Measurements from ENCODE around the gene MUC13.

The MUC13 gene

GRCh38 chr3:124973290-124973689, 38.7 kb upstream of the MUC13 start:
- H3K4me2 ChIP-seq (ENCODE audit: low read length), result no peak overlapping the region
- no peak overlapping the region for H3K4ac ChIP-seq (ENCODE audit: low read depth, low read length)
- no peak overlapping the region for H2BK15ac ChIP-seq (replicated peaks; ENCODE audit: low read depth)
- no peak overlapping the region for H2BK120ac ChIP-seq (ENCODE audit: low read depth, low read length)
- H3K27ac ChIP-seq (ENCODE audit: low read depth, low read length), result no peak overlapping the region
- DNase-seq, result no peak
- no peak overlapping the region for H3K18ac ChIP-seq (ENCODE audit: low read length)
- no peaks in the 10 kb centered on the region for H3K79me2 ChIP-seq (ENCODE audit: control insufficient read depth, insufficient read depth, low read length)
- no peak overlapping the region for H3K9ac ChIP-seq (ENCODE audit: low read length)
- no peaks in the 10 kb centered on the region for H3K79me1 ChIP-seq (ENCODE audit: low read length)
- H3K23ac ChIP-seq (ENCODE audit: low read length), result no peak overlapping the region
- H2AK5ac ChIP-seq (ENCODE audit: low read length), result no peak overlapping the region
- H4K5ac ChIP-seq (ENCODE audit: low read length), result no peak overlapping the region
- H3K56ac ChIP-seq (ENCODE audit: low read length), result no peak overlapping the region
- H2BK5ac ChIP-seq (ENCODE audit: low read length), result no peak overlapping the region
- H3K4me1 ChIP-seq (ENCODE audit: control insufficient read depth, low read depth, low read length), result no peaks in the 10 kb centered on the region
- H3K27me3 ChIP-seq (ENCODE audit: insufficient read depth, low read length, poor library complexity), result no peaks in the 10 kb centered on the region
- peaks cover 20% of the 10 kb centered on the region for H3K36me3 ChIP-seq (ENCODE audit: control insufficient read depth, insufficient read depth, low read length)
- no peak overlapping the region for H3K4me3 ChIP-seq (ENCODE audit: low read length)
- no peak overlapping the region for H4K8ac ChIP-seq (ENCODE audit: low read depth, low read length)

DNA sequence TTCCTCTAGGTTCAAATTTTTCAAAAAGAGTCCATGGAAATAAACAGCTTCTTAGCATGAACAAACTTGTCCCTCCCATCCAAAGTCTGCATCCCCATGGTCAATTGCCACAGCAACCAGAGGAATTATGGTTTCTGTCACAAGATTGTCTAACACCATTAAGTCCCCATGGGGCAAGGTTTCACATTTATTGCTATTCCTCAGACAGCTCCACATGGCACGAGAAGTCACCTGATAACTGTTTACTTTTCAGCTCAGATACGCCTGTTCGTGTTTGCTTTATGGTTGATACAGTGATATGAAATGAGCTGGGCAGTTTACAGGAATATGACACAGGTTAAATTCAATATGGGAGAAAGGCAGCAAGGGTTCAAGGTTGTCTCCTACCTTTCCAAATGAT, 37.9 kb upstream of the MUC13 start:
- Histone ChIP-seq H3K27ac (ENCODE audit: low read depth, low read length) (no peak overlapping the region), H3K56ac (ENCODE audit: low read length) (no peak overlapping the region), H2BK15ac (replicated peaks; ENCODE audit: low read depth) (no peak overlapping the region), H2BK5ac (ENCODE audit: low read length) (no peak overlapping the region), H3K18ac (ENCODE audit: low read length) (no peak overlapping the region), H3K9ac (ENCODE audit: low read length) (no peak overlapping the region), H3K79me1 (ENCODE audit: low read length) (no peaks in the 10 kb centered on the region), H4K5ac (ENCODE audit: low read length) (no peak overlapping the region), H2AK5ac (ENCODE audit: low read length) (no peak overlapping the region), H4K8ac (ENCODE audit: low read depth, low read length) (no peak overlapping the region), H3K4me2 (ENCODE audit: low read length) (no peak overlapping the region), H3K23ac (ENCODE audit: low read length) (no peak overlapping the region), H3K36me3 (ENCODE audit: control insufficient read depth, insufficient read depth, low read length) (peaks cover 18% of the 10 kb centered on the region), H2BK120ac (ENCODE audit: low read depth, low read length) (no peak overlapping the region), H3K4me3 (ENCODE audit: low read length) (no peak overlapping the region), H3K27me3 (ENCODE audit: insufficient read depth, low read length, poor library complexity) (no peaks in the 10 kb centered on the region), H3K4me1 (ENCODE audit: control insufficient read depth, low read depth, low read length) (no peaks in the 10 kb centered on the region), H3K79me2 (ENCODE audit: control insufficient read depth, insufficient read depth, low read length) (no peaks in the 10 kb centered on the region), H3K4ac (ENCODE audit: low read depth, low read length) (no peak overlapping the region)
- no CpG with 5 or more reads among the region's 3 CpGs for WGBS (ENCODE audit: extremely low coverage, insufficient coverage, low lambda C conversion rate)
- DNase-seq, result no peak

DNA sequence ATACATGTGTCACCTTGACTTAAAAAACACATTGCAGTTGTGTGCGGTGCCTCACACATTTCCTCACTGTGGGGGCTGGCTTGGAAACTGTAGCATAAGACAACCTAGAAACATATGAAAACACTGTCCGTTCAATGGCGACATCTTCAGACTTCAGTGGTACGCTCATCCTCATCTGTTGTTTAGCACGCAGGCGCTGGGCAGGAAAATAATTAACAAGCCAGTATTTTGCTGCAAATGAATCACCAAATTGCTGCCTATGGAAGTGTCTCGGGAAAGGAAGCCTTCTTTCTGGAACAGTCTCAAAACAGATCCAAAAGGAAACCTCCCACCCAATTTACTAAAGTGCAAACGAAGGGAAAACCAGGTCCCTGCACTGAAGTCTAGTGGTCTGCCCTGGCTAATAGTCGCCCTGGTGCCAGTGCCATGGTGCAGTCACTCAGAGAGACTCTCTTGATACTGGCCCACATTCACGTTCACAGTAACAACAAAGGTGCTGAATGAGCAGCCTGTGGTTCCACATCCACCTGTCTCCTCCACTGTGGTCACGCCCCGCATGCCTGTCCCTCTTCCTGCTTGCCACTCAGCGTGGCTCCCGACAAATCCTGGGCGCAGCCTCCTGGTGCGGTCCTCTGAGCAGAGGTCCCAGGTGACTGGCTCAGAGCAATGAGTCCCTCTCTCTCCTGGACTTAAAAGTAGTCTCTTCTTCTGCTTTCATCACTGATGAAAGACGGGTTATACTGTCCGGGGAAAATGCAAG, 35.6 kb upstream of the MUC13 start:
- H3K4me2 ChIP-seq (ENCODE audit: low read length), result no peak overlapping the region
- H4K5ac ChIP-seq (ENCODE audit: low read length), result no peak overlapping the region
- no peak overlapping the region for H2BK5ac ChIP-seq (ENCODE audit: low read length)
- DNase-seq, result no peak
- H3K36me3 ChIP-seq (ENCODE audit: control insufficient read depth, insufficient read depth, low read length), result peaks cover 18% of the 10 kb centered on the region
- WGBS (ENCODE audit: extremely low coverage, insufficient coverage, low lambda C conversion rate), result no CpG with 5 or more reads among the region's 18 CpGs
- H3K56ac ChIP-seq (ENCODE audit: low read length), result no peak overlapping the region
- H3K27me3 ChIP-seq (ENCODE audit: insufficient read depth, low read length, poor library complexity), result no peaks in the 10 kb centered on the region
- H4K8ac ChIP-seq (ENCODE audit: low read depth, low read length), result no peak overlapping the region
- no peaks in the 10 kb centered on the region for H3K79me2 ChIP-seq (ENCODE audit: control insufficient read depth, insufficient read depth, low read length)
- no peaks in the 10 kb centered on the region for H3K79me1 ChIP-seq (ENCODE audit: low read length)
- no peak overlapping the region for H3K27ac ChIP-seq (ENCODE audit: low read depth, low read length)
- no peak overlapping the region for H3K4ac ChIP-seq (ENCODE audit: low read depth, low read length)
- no peak overlapping the region for H3K4me3 ChIP-seq (ENCODE audit: low read length)
- H3K4me1 ChIP-seq (ENCODE audit: control insufficient read depth, low read depth, low read length), result no peaks in the 10 kb centered on the region
- H3K9ac ChIP-seq (ENCODE audit: low read length), result no peak overlapping the region
- no peak overlapping the region for H3K18ac ChIP-seq (ENCODE audit: low read length)
- no peak overlapping the region for H3K23ac ChIP-seq (ENCODE audit: low read length)
- no peak overlapping the region for H2AK5ac ChIP-seq (ENCODE audit: low read length)
- no peak overlapping the region for H2BK15ac ChIP-seq (replicated peaks; ENCODE audit: low read depth)
- H2BK120ac ChIP-seq (ENCODE audit: low read depth, low read length), result no peak overlapping the region

- no peak overlapping the region for H4K5ac ChIP-seq (ENCODE audit: low read length)
Observed at GRCh38 chr3:124969190-124969589, 34.6 kb upstream of the MUC13 start.

GRCh38 chr3:124967964-124968363, 33.4 kb upstream of the MUC13 start:
- H4K5ac ChIP-seq (ENCODE audit: low read length), result no peak overlapping the region
- H3K4me1 ChIP-seq (ENCODE audit: control insufficient read depth, low read depth, low read length), result no peaks in the 10 kb centered on the region
- no peak overlapping the region for H2BK120ac ChIP-seq (ENCODE audit: low read depth, low read length)
- peaks cover 18% of the 10 kb centered on the region for H3K36me3 ChIP-seq (ENCODE audit: control insufficient read depth, insufficient read depth, low read length)
- H2BK5ac ChIP-seq (ENCODE audit: low read length), result no peak overlapping the region
- H3K79me2 ChIP-seq (ENCODE audit: control insufficient read depth, insufficient read depth, low read length), result no peaks in the 10 kb centered on the region
- no peaks in the 10 kb centered on the region for H3K79me1 ChIP-seq (ENCODE audit: low read length)
- no peak overlapping the region for H4K8ac ChIP-seq (ENCODE audit: low read depth, low read length)
- no peak for DNase-seq
- H3K23ac ChIP-seq (ENCODE audit: low read length), result no peak overlapping the region
- WGBS (ENCODE audit: extremely low coverage, insufficient coverage, low lambda C conversion rate), result no CpG with 5 or more reads among the region's 10 CpGs
- no peak overlapping the region for H3K27ac ChIP-seq (ENCODE audit: low read depth, low read length)
- no peak overlapping the region for H3K9ac ChIP-seq (ENCODE audit: low read length)
- no peak overlapping the region for H3K4me2 ChIP-seq (ENCODE audit: low read length)
- no peak overlapping the region for H3K56ac ChIP-seq (ENCODE audit: low read length)
- H2AK5ac ChIP-seq (ENCODE audit: low read length), result no peak overlapping the region
- H3K27me3 ChIP-seq (ENCODE audit: insufficient read depth, low read length, poor library complexity), result no peaks in the 10 kb centered on the region
- H3K4me3 ChIP-seq (ENCODE audit: low read length), result no peak overlapping the region
- H3K18ac ChIP-seq (ENCODE audit: low read length), result no peak overlapping the region
- no peak overlapping the region for H3K4ac ChIP-seq (ENCODE audit: low read depth, low read length)
- no peak overlapping the region for H2BK15ac ChIP-seq (replicated peaks; ENCODE audit: low read depth)

More at GRCh38 chr3:124969190-124969589, 34.6 kb upstream of the MUC13 start:
- Histone ChIP-seq H3K79me2 (ENCODE audit: control insufficient read depth, insufficient read depth, low read length) (no peaks in the 10 kb centered on the region), H3K27me3 (ENCODE audit: insufficient read depth, low read length, poor library complexity) (no peaks in the 10 kb centered on the region), H3K27ac (ENCODE audit: low read depth, low read length) (no peak overlapping the region), H3K36me3 (ENCODE audit: control insufficient read depth, insufficient read depth, low read length) (peaks cover 18% of the 10 kb centered on the region), H3K18ac (ENCODE audit: low read length) (no peak overlapping the region), H3K79me1 (ENCODE audit: low read length) (no peaks in the 10 kb centered on the region), H3K56ac (ENCODE audit: low read length) (no peak overlapping the region), H3K4me3 (ENCODE audit: low read length) (no peak overlapping the region), H4K8ac (ENCODE audit: low read depth, low read length) (no peak overlapping the region), H2BK120ac (ENCODE audit: low read depth, low read length) (no peak overlapping the region), H3K23ac (ENCODE audit: low read length) (no peak overlapping the region), H3K9ac (ENCODE audit: low read length) (no peak overlapping the region), H3K4me1 (ENCODE audit: control insufficient read depth, low read depth, low read length) (no peaks in the 10 kb centered on the region), H3K4me2 (ENCODE audit: low read length) (no peak overlapping the region), H3K4ac (ENCODE audit: low read depth, low read length) (no peak overlapping the region), H2AK5ac (ENCODE audit: low read length) (no peak overlapping the region), H2BK5ac (ENCODE audit: low read length) (no peak overlapping the region), H2BK15ac (replicated peaks; ENCODE audit: low read depth) (no peak overlapping the region)
- no CpG with 5 or more reads among the region's 8 CpGs for WGBS (ENCODE audit: extremely low coverage, insufficient coverage, low lambda C conversion rate)
- no peak for DNase-seq
